Omental fat pad (tissue), 4 donors: ENCODE data around the gene KIF26B. TPM values are rescaled to one million over a fixed set of nuclear protein-coding genes. Genes with fewer than 3 reads are reported as not detected.
A peak's percentile ranks its signal among the peaks of the same experiment; 100 is the strongest.
"Not testable (repeated sequence)": the region's sequence is repeated elsewhere in the genome, so short reads cannot be mapped to it uniquely, and the experiment has no call there.

Experiments used
- ATAC-seq: fragments of 150-250 bp; one replicate; pipeline ENCODE4 v1.9.1; 2016; ENCODE audit warnings: mild to moderate bottlenecking, moderate library complexity; ENCODE audit not compliant: low FRiP score
- DNase-seq: peaks from one replicate; pipeline ENCODE4 v3.0.0-alpha.2; 2019; ENCODE audit warnings: low spot score
- CTCF ChIP-seq, 3 donors: fragments of 450-650 bp; IDR thresholded peaks; one replicate each; pipeline ENCODE4 v1.5.1; 2016 to 2017; ENCODE audit warnings: antibody characterized with exemption in 3 of 3, mild to moderate bottlenecking in 3 of 3, moderate library complexity in 2 of 3
- total RNA-seq, 4 donors: library from RNA; depleted of rRNA; stranded (reverse); fragments of >200 nt; gene quantifications; one replicate each; pipeline ENCODE4 v1.1.0, GENCODE V29; 2016

KIF26B gene
- total RNA-seq, 4 donors from 2014 or later = 0.13 to 0.96 (median 0.39) TPM

DNA sequence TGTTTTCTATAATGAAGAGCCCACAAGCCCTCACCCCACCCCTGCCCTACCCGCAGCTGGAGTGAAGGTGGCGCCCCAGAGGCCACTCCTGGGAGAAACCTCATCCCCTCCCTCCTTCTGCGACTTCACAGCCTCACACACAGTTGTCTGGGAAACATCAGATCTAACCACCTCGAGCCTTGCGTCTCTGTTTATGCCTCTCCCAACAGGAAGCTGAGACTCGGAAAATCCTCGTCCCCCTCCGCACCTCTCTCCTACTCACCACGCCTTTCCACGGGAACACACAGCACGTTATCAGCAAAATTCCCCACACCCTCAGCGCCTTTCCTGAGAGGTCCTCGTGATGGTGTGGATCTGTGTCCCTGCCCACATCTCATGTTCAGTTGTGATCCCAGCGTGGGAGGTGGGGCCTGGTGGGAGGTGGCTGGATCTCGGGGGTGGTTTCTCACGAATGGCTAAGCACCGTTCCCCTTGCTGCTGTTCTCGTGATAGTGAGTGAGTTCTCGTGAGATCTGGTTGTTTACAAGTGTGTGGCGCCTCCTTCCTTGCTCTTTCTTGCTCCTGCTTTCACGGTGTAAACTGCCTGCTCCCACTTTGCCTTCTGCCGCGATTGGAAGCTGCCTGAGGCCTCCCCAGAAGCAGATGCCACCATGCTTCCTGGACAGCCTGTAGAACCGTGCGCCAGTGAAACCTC, 190.6 kb downstream of the KIF26B start:
- no peak for DNase-seq
- no peak for ATAC-seq
- no peak for TF ChIP-seq CTCF (IDR thresholded peaks at IDR 0.05)

DNA sequence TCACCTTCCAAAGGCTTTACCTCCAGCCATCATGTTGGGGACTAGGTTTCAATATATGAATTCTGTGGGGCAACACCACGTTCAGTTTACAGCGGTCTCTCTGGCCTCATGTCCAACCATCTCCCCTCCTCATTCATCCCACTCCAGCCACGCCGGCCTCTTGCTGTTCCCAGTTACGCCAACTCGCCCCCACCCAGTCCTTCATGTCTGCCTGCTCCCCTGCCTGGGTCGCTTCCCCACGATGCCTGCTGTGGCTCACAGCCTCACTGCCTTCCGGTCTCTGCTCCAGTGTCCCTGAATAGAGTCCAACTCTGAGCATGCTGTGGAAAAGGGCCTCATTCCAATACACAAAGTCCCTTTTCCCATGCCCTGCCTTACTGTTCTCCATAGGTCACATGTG, 193.8 kb downstream of the KIF26B start:
- TF ChIP-seq CTCF (IDR thresholded peaks at IDR 0.05) = no peak
- ATAC-seq = no peak
- no peak for DNase-seq

DNA sequence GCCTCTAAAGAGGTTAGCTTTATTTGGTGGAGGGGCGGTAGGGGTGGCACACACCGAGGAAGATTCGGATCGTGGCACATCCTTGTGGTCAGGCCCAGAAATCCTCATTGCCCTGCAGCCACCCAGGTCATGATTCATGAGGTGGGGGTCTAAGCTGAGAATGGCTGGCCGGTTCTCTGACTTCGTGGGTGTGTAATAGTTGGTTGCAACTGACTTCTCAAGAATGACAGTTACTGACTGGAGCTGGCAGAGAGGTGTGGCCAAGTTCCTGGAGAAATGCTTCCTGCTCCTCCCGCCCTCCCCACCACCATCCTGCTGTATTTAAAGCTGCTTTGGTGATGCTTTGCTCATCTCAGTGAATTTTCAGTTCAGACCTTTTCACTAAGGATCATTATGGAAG, 198.6 kb downstream of the KIF26B start:
- DNase-seq (no peak), ATAC-seq (no peak)

DNA sequence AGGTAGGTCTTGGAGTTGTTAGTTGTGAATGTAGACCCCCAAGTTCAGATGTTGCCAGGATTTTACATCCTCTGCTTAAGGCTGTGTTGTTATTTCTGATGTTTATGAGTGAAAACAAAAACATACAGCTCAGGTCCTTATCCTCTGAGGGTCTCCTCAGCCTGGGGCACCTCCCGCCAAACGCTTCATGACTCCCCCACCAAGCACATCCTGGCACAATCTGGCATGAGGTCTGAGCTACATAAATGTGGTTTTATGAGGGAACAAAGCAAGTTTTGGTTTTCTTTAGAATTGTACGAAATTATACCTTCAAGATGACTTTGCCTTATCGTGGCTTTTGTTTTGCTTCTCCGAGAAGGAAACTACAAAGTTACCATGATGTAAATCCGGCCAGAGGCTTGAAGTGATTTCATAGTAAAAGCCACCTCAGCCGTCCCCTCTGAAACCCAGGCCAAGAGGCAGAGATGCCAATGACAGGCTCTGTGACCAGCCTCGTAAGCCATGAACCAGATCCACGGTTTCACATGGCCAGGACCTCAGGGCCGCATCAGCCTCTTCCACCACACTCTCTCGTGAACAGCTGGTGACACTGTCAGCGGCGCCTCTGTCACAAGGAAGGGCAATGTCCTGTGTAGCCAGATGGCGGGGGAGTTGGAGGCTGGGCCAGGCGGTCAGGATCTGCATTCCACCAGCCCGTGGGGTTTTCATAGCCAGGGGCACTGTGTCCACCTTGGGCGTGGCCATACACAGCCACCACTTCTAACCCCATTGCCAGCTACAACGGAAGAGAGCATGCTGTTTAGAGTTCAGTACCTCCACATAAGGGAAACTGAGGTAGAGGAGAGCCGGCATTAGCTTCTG, 199.4 kb downstream of the KIF26B start:
- no peak for ATAC-seq
- TF ChIP-seq CTCF (IDR thresholded peaks at IDR 0.05) = no peak
- no peak for DNase-seq

More for the DNA sequence above, 198.6 kb downstream of the KIF26B start:
- TF ChIP-seq CTCF (IDR thresholded peaks at IDR 0.05) = no peak

GRCh38 chr1:245355851-245356630, 201.3 kb downstream of the KIF26B start:
- DNase-seq, ATAC-seq: not testable (repeated sequence)

- no peak for DNase-seq
- TF ChIP-seq CTCF (IDR thresholded peaks at IDR 0.05) = no peak
- peak; percentile 54 for ATAC-seq
Observed at GRCh38 chr1:245356891-245357585, 202.3 kb downstream of the KIF26B start.

GRCh38 chr1:245359101-245359680, 204.4 kb downstream of the KIF26B start:
- not testable (repeated sequence) for ATAC-seq, DNase-seq
